Hematopoietic multipotent progenitor cell treated with erythropoietin and hydrocortisone succinate and interleukin-3 and kit ligand, for 17 days (in vitro differentiated cells): ENCODE results near the gene COLEC11.

ENCODE experiments used
- DNase-seq: peaks from one replicate; pipeline ENCODE4 v3.0.0-alpha.2; 2015; ENCODE audit warnings: low spot score

The COLEC11 gene

GRCh38 chr2:3585261-3586109 lies 9.4 kb upstream of the COLEC11 start:
- DNase-seq = peak; percentile 33

GRCh38 chr2:3586220-3586619 lies 8.7 kb upstream of the COLEC11 start:
- DNase-seq = no peak

- DNase-seq = no peak
Observed at GRCh38 chr2:3587021-3587420, 7.9 kb upstream of the COLEC11 start.

- DNase-seq = peak; percentile 73
Observed at GRCh38 chr2:3587432-3587831, 7.5 kb upstream of the COLEC11 start.

- no peak for DNase-seq
Observed at GRCh38 chr2:3588084-3588483, 6.8 kb upstream of the COLEC11 start.

GRCh38 chr2:3589086-3589485 lies 5.8 kb upstream of the COLEC11 start:
- no peak for DNase-seq

- DNase-seq = no peak
Observed at GRCh38 chr2:3595404-3595803, 492 bp downstream of the COLEC11 start.

- DNase-seq = no peak
Observed at GRCh38 chr2:3595985-3596384, 1.1 kb downstream of the COLEC11 start.

GRCh38 chr2:3596901-3597417 lies 2.0 kb downstream of the COLEC11 start:
- no peak for DNase-seq

GRCh38 chr2:3597567-3597966 lies 2.7 kb downstream of the COLEC11 start:
- DNase-seq = no peak

- no peak for DNase-seq
Observed at GRCh38 chr2:3598197-3598910, 3.4 kb downstream of the COLEC11 start.

- DNase-seq = no peak
Observed at GRCh38 chr2:3598912-3599854, 4.3 kb downstream of the COLEC11 start.

- DNase-seq = no peak
Observed at GRCh38 chr2:3600256-3600855, 5.4 kb downstream of the COLEC11 start.

GRCh38 chr2:3601561-3602271 lies 6.8 kb downstream of the COLEC11 start:
- no peak for DNase-seq

- DNase-seq = no peak
Observed at GRCh38 chr2:3602553-3603339, 7.8 kb downstream of the COLEC11 start.

- DNase-seq = no peak
Observed at GRCh38 chr2:3603536-3604206, 8.8 kb downstream of the COLEC11 start.

- DNase-seq = no peak
Observed at GRCh38 chr2:3604207-3604877, 9.4 kb downstream of the COLEC11 start.

- no peak for DNase-seq
Observed at GRCh38 chr2:3604991-3605961, 10.4 kb downstream of the COLEC11 start.
